HCT116 (cell line): Measurements from ENCODE around the gene ZSWIM9. TPM values are rescaled to one million over a fixed set of nuclear protein-coding genes. Genes with fewer than 3 reads are reported as not detected.

Experiments
- ATAC-seq: fragments of 200-7000 bp; cut with Tn5 transposase; 2 replicates; pipeline ENCODE4 v1.9.1; 2020; ENCODE audit warnings: mild to moderate bottlenecking, moderate library complexity
- BruUV-seq: library from RNA; stranded (reverse); fragments of 400-500 nt; replicated peaks from 2 replicates; lab custom pipeline; 2021; lab: Mats Ljungman, UMichigan
- CTCF ChIA-PET: fragments of 300-600 bp; sonication (Branson Sonifier 250); formaldehyde crosslinking; loops from one replicate; lab custom pipeline; 2021; ENCODE audit warnings: antibody characterized with exemption; lab: Charles Lee
- POLR2A ChIA-PET: fragments of 300-600, 350-600 bp; sonication (Branson Sonifier 250); formaldehyde crosslinking; loops from one replicate; lab custom pipeline; 2021; ENCODE audit warnings: antibody characterized with exemption; lab: Charles Lee
- RAD21 ChIA-PET, 2 experiments: fragments of 300-600 bp; sonication (Branson Sonifier 250); formaldehyde crosslinking; loops; one replicate each; lab custom pipeline; 2023; ENCODE audit warnings: low total read pairs in 2 of 2; ENCODE audit not compliant: uncharacterized antibody in 2 of 2, unreplicated experiment in 2 of 2, low non-redundant PET in 1 of 2; lab: Charles Lee
- DNase-seq: peaks from one replicate; pipeline ENCODE4 v3.0.0-alpha.2; 2010; ENCODE audit warnings: low read depth, low spot score
- H2AFZ ChIP-seq: fragments of 200-600 bp; shearing (Covaris generic), sonication (generic); 2 replicates; pipeline ENCODE4 v1.6.1; 2017; ENCODE audit warnings: low read depth, mixed run types, mixed read lengths, antibody characterized with exemption, low read length; ENCODE audit not compliant: poor library complexity, severe bottlenecking
- H3K27ac ChIP-seq: 2 replicates; pipeline ENCODE4 v1.5.1; 2012; ENCODE audit warnings: low read depth, low read length
- H3K27me3 ChIP-seq: fragments of 200-600 bp; sonication (generic); 2 replicates; pipeline ENCODE4 v1.6.1; 2016; ENCODE audit warnings: mixed run types, low read length, mixed read lengths; ENCODE audit not compliant: insufficient read depth
- H3K36me3 ChIP-seq, 2 experiments: fragments of 200-500 bp in 1 of 2; fragments of 200-600 bp in 1 of 2; sonication (Bioruptor generic) in 1 of 2; sonication (generic) in 1 of 2; 2 replicates each; pipeline versions ENCODE4 v1.5.1 to v1.6.1; 2014 to 2016; ENCODE audit warnings: low read length in 2 of 2, inconsistent platforms in 1 of 2, mixed read lengths in 1 of 2, mixed run types in 1 of 2; ENCODE audit not compliant: insufficient read depth in 2 of 2, control insufficient read depth in 1 of 2
- H3K4me1 ChIP-seq, 2 experiments: fragments of 200-600 bp in 1 of 2; sonication (generic) in 1 of 2; 2 replicates each; pipeline versions ENCODE4 v1.5.1 to v1.6.1; 2012 to 2017; ENCODE audit warnings: low read length in 2 of 2, inconsistent platforms in 1 of 2, mild to moderate bottlenecking in 1 of 2, mixed read lengths in 1 of 2, mixed run types in 1 of 2, moderate library complexity in 1 of 2; ENCODE audit not compliant: insufficient read depth in 2 of 2, control insufficient read depth in 1 of 2
- H3K4me2 ChIP-seq: fragments of 200-600 bp; sonication (generic); 2 replicates; pipeline ENCODE4 v1.6.1; 2017; ENCODE audit warnings: mixed run types, low read length, mixed read lengths
- H3K4me3 ChIP-seq, 2 experiments: fragments of 200-600 bp in 1 of 2; sonication (generic) in 1 of 2; replicated peaks in 1 of 2; 2 replicates each; pipeline ENCODE4 v1.5.1; 2011 to 2016; ENCODE audit warnings: low read length in 2 of 2, control low read depth in 1 of 2, low read depth in 1 of 2, mild to moderate bottlenecking in 1 of 2, mixed read lengths in 1 of 2, mixed run types in 1 of 2
- H3K79me2 ChIP-seq: fragments of 200-600 bp; sonication (generic); 2 replicates; pipeline ENCODE4 v1.6.1; 2017; ENCODE audit warnings: mild to moderate bottlenecking, mixed run types, low read length, moderate library complexity, mixed read lengths; ENCODE audit not compliant: insufficient read depth
- H3K9ac ChIP-seq: fragments of 200-600 bp; sonication (generic); 2 replicates; pipeline ENCODE4 v1.6.1; 2016; ENCODE audit warnings: low read length, mixed read lengths
- H3K9me2 ChIP-seq: fragments of 200-600 bp; sonication (generic), shearing (Covaris generic); 2 replicates; pipeline ENCODE4 v1.6.1; 2017; ENCODE audit warnings: mixed run types, mild to moderate bottlenecking, moderate library complexity; ENCODE audit not compliant: insufficient read depth
- H3K9me3 ChIP-seq, 2 experiments: fragments of 200-500 bp in 1 of 2; fragments of 200-600 bp in 1 of 2; sonication (Bioruptor generic) in 1 of 2; sonication (generic) in 1 of 2; 2 replicates each; pipeline ENCODE4 v1.6.1; 2014 to 2017; ENCODE audit warnings: low read length in 2 of 2, mixed read lengths in 2 of 2, inconsistent platforms in 1 of 2, low read depth in 1 of 2, mild to moderate bottlenecking in 1 of 2, mixed run types in 1 of 2, moderate library complexity in 1 of 2; ENCODE audit not compliant: control insufficient read depth in 1 of 2, insufficient read depth in 1 of 2
- H4K20me1 ChIP-seq: fragments of 200-600 bp; sonication (generic), shearing (Covaris generic); 2 replicates; pipeline ENCODE4 v1.6.1; 2017; ENCODE audit warnings: mixed run types, mild to moderate bottlenecking, moderate library complexity; ENCODE audit not compliant: insufficient read depth
- CEBPB ChIP-seq: IDR thresholded peaks from 2 replicates; pipeline ENCODE4 v1.6.1; 2012; ENCODE audit warnings: low read depth
- CTCF ChIP-seq, 3 experiments: fragments of 200-600 bp in 1 of 3; sonication (generic) in 1 of 3; IDR thresholded peaks in 2 of 3; conservative IDR thresholded peaks in 1 of 3; 2 replicates each; pipeline ENCODE4 v1.5.1; 2012 to 2017; ENCODE audit warnings: low read depth in 2 of 3, low read length in 2 of 3, antibody characterized with exemption in 1 of 3, borderline replicate concordance in 1 of 3, control low read depth in 1 of 3, mild to moderate bottlenecking in 1 of 3, mixed read lengths in 1 of 3, mixed run types in 1 of 3, moderate library complexity in 1 of 3; ENCODE audit not compliant: insufficient read depth in 1 of 3
- EGR1 ChIP-seq: IDR thresholded peaks from 2 replicates; pipeline ENCODE4 v1.6.1; 2012; ENCODE audit warnings: low read depth
- EZH2 ChIP-seq: fragments of 200-600 bp; sonication (generic); IDR thresholded peaks from 2 replicates; pipeline ENCODE4 v1.6.1; 2017; ENCODE audit warnings: antibody characterized with exemption, mixed run types
- EZH2phosphoT487 ChIP-seq: fragments of 200-600 bp; IDR thresholded peaks from 2 replicates; pipeline ENCODE4 v1.6.1; 2018; ENCODE audit warnings: antibody characterized with exemption, borderline replicate concordance
- FOSL1 ChIP-seq: IDR thresholded peaks from 2 replicates; pipeline ENCODE4 v1.6.1; 2012; ENCODE audit warnings: low read depth
- JUND ChIP-seq: IDR thresholded peaks from 2 replicates; pipeline ENCODE4 v1.6.1; 2012
- POLR2A ChIP-seq: IDR thresholded peaks from 2 replicates; pipeline ENCODE4 v1.7.0; 2011; ENCODE audit warnings: borderline replicate concordance; ENCODE audit not compliant: insufficient read depth, insufficient read length; ENCODE audit errors: extremely low read depth
- POLR2AphosphoS5 ChIP-seq: IDR thresholded peaks from 2 replicates; pipeline ENCODE4 v1.6.1; 2011; ENCODE audit warnings: mild to moderate bottlenecking, low read depth, low read length, moderate library complexity
- RAD21 ChIP-seq: IDR thresholded peaks from 2 replicates; pipeline ENCODE4 v1.6.1; 2012; ENCODE audit warnings: low read depth, mild to moderate bottlenecking
- SRF ChIP-seq: IDR thresholded peaks from 2 replicates; pipeline ENCODE4 v1.6.1; 2012; ENCODE audit warnings: low read depth
- TCF7L2 ChIP-seq: IDR thresholded peaks from 2 replicates; pipeline ENCODE4 v1.7.0; 2011; ENCODE audit warnings: borderline replicate concordance, inconsistent platforms; ENCODE audit not compliant: insufficient read depth, insufficient read length; ENCODE audit errors: extremely low read depth
- YY1 ChIP-seq: IDR thresholded peaks from 2 replicates; pipeline ENCODE4 v1.6.1; 2011; ENCODE audit warnings: low read length, low read depth, moderate library complexity, mild to moderate bottlenecking; ENCODE audit not compliant: insufficient replicate concordance; ENCODE audit errors: extremely low read depth
- ZFX ChIP-seq: fragments of 450-650 bp; IDR thresholded peaks from 2 replicates; pipeline ENCODE4 v1.6.1; 2017
- ZNF274 ChIP-seq: fragments of 200-500 bp; sonication (Bioruptor generic); IDR thresholded peaks from 2 replicates; pipeline ENCODE4 v1.6.1; 2014; ENCODE audit warnings: mild to moderate bottlenecking, low read depth, low read length, inconsistent platforms
- intact Hi-C: fragments of 100-400 bp; cut with micrococcal nuclease; formaldehyde crosslinking; loops from 2 replicates; pipeline ENCODE4 v1.10.0; 2022
- total RNA-seq: library from RNA; stranded (reverse); gene quantifications from one replicate; pipeline ENCODE4 v1.2.1, GENCODE V29; 2021; ENCODE audit not compliant: unreplicated experiment
- TF ChIP-seq, protein P1 (sequence below): IDR thresholded peaks from 2 replicates; pipeline ENCODE4 v1.6.1; 2012

ZSWIM9 gene
- total RNA-seq, 1 experiment from 2014 or later = 10.2 TPM

DNA sequence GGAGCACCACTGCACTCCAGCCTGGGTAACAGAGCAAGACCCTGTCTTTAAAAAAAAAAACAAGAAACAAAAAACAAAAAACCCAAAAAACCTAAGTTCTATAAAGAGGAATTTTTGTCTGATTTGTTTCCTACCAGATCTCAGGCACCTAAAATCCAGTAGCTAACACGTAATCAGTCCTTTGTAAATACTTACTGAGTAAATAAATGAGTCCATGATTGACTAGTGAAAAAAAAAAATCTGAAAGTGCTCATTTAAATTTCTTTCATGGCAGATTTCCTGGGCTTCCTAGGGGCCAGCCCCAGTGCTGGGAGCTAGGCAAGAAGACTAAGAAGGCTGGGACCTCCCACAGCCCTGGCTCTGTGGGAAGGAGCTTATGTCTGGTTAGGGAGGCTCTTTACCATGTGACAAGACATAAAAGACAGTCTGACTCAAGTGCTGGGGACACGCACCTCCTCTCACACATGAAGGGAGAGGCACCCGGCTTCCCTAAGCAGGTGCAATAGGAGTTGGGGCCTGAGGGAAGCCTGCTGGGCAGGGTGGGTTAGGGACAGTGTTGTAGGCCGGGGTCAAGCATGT is 22.8 kb upstream of the ZSWIM9 start:
- intact Hi-C loops = no loop called here
- TF ChIP-seq POLR2A = no peak
- no peak for TF ChIP-seq EGR1
- TF ChIP-seq ZFX = no peak
- TF ChIP-seq TCF7L2 = no peak
- TF ChIP-seq FOSL1 = no peak
- TF ChIP-seq, protein P1, sequence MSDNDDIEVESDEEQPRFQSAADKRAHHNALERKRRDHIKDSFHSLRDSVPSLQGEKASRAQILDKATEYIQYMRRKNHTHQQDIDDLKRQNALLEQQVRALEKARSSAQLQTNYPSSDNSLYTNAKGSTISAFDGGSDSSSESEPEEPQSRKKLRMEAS = no peak
- TF ChIP-seq RAD21 = no peak
- TF ChIP-seq POLR2AphosphoS5 = no peak
- H3K9me2 ChIP-seq = no peaks in the 10 kb centered on the region
- no peak overlapping the region for H2AFZ ChIP-seq
- no TSS peak for BruUV-seq
- ATAC-seq (no peak), DNase-seq (no peak)
- no peaks in the 10 kb centered on the region for H3K79me2 ChIP-seq
- H3K4me2 ChIP-seq = no peak overlapping the region
- H4K20me1 ChIP-seq = no peaks in the 10 kb centered on the region
- RAD21 ChIA-PET = no interaction called here
- CTCF ChIA-PET = no interaction called here
- H3K4me3 ChIP-seq = no peak overlapping the region
- H3K9me3 ChIP-seq = no peaks in the 10 kb centered on the region
- H3K27ac ChIP-seq = no peak overlapping the region
- no peaks in the 10 kb centered on the region for H3K4me1 ChIP-seq
- POLR2A ChIA-PET = no interaction called here
- no peaks in the 10 kb centered on the region for H3K27me3 ChIP-seq
- no peak overlapping the region for H3K9ac ChIP-seq
- H3K36me3 ChIP-seq = peaks cover 12 to 31% of the 10 kb centered on the region in 2 experiments; a peak in 3 of 4 replicates

GRCh38 chr19:48148576-48148975 is 21.9 kb upstream of the ZSWIM9 start:
- H2AFZ ChIP-seq = no peak overlapping the region
- intact Hi-C loops = no loop called here
- POLR2A ChIA-PET = no interaction called here
- CTCF ChIA-PET = no interaction called here
- DNase-seq (no peak), ATAC-seq (no peak)
- no peaks in the 10 kb centered on the region for H4K20me1 ChIP-seq
- H3K4me3 ChIP-seq = no peak overlapping the region
- H3K9ac ChIP-seq = no peak overlapping the region
- H3K4me2 ChIP-seq = no peak overlapping the region
- H3K79me2 ChIP-seq = no peaks in the 10 kb centered on the region
- no TSS peak for BruUV-seq
- peaks cover 10 to 25% of the 10 kb centered on the region in 2 experiments; a peak in 3 of 4 replicates for H3K36me3 ChIP-seq
- H3K9me2 ChIP-seq = no peaks in the 10 kb centered on the region
- no peaks in the 10 kb centered on the region for H3K4me1 ChIP-seq
- RAD21 ChIA-PET = no interaction called here
- no peak overlapping the region for H3K27ac ChIP-seq
- H3K9me3 ChIP-seq = no peaks in the 10 kb centered on the region
- no peaks in the 10 kb centered on the region for H3K27me3 ChIP-seq
- no peak for TF ChIP-seq CEBPB
- TF ChIP-seq ZNF274 = no peak
- TF ChIP-seq EGR1 = no peak
- no peak for TF ChIP-seq EZH2
- no peak for TF ChIP-seq YY1
- no peak for TF ChIP-seq SRF
- no peak for TF ChIP-seq ZFX
- TF ChIP-seq RAD21 = no peak
- TF ChIP-seq EZH2phosphoT487 = no peak
- TF ChIP-seq, protein P1 = no peak
- no peak for TF ChIP-seq JUND
- TF ChIP-seq CTCF (IDR thresholded peaks at IDR 0.05 in 2 of 3, conservative IDR thresholded peaks at IDR 0.05 in 1 of 3; ENCODE audit: borderline replicate concordance in 1 of 3, insufficient read depth in 1 of 3, low read depth in 2 of 3, low read length in 2 of 3) = no peak
- TF ChIP-seq POLR2AphosphoS5 = no peak
- TF ChIP-seq FOSL1 = no peak
